ENCODE results near the gene BCAS1.

Gene BCAS1

GRCh38 chr20:54078296-54078984 is 8.0 kb upstream of the BCAS1 start:
- no peak overlapping the region for H3K4me3 ChIP-seq (replicated peaks; ENCODE audit: insufficient read depth, low read length)

GRCh38 chr20:54076259-54076658 is 5.9 kb upstream of the BCAS1 start:
- Histone ChIP-seq H3K27me3 (ENCODE audit: insufficient read depth, poor library complexity, severe bottlenecking) (no peaks in the 10 kb centered on the region), H3K27ac (replicated peaks) (no peak overlapping the region), H3K4me3 (replicated peaks; ENCODE audit: insufficient read depth, low read length) (no peak overlapping the region)
- no peak for DNase-seq (ENCODE audit: low read depth in 1 of 2, low spot score in 1 of 2)
- no peak for TF ChIP-seq POLR2AphosphoS5 (IDR thresholded peaks at IDR 0.05; ENCODE audit: low read depth)
- TF ChIP-seq REST (IDR thresholded peaks at IDR 0.05; ENCODE audit: insufficient replicate concordance, low read depth): no peak
- TF ChIP-seq CTCF (IDR thresholded peaks at IDR 0.05; ENCODE audit: insufficient read depth, low read length): no peak
- no peak for TF ChIP-seq GABPA (IDR thresholded peaks at IDR 0.05; ENCODE audit: low read depth)
- no peak for TF ChIP-seq SPI1 (IDR thresholded peaks at IDR 0.05; ENCODE audit: borderline replicate concordance, low read depth)

More at GRCh38 chr20:54078296-54078984, 8.0 kb upstream of the BCAS1 start:
- peak; percentile 73 for TF ChIP-seq GABPA (IDR thresholded peaks at IDR 0.05; ENCODE audit: low read depth)
- TF ChIP-seq REST (IDR thresholded peaks at IDR 0.05; ENCODE audit: insufficient replicate concordance, low read depth): peak; percentile 74
- TF ChIP-seq SPI1 (IDR thresholded peaks at IDR 0.05; ENCODE audit: borderline replicate concordance, low read depth): no peak
- TF ChIP-seq CTCF (IDR thresholded peaks at IDR 0.05; ENCODE audit: insufficient read depth, low read length): no peak
- peak; percentile 37; the same call in 1 of the 2 replicates for TF ChIP-seq POLR2AphosphoS5 (IDR thresholded peaks at IDR 0.05; ENCODE audit: low read depth)
- peak in 1 of 2 experiments; percentile 60 for DNase-seq (ENCODE audit: low read depth in 1 of 2, low spot score in 1 of 2)
- Histone ChIP-seq H3K27ac (replicated peaks) (no peak overlapping the region), H3K27me3 (ENCODE audit: insufficient read depth, poor library complexity, severe bottlenecking) (no peaks in the 10 kb centered on the region)

- no peak overlapping the region for H3K4me3 ChIP-seq (replicated peaks; ENCODE audit: insufficient read depth, low read length)
- TF ChIP-seq SPI1 (IDR thresholded peaks at IDR 0.05; ENCODE audit: borderline replicate concordance, low read depth) (no peak), GABPA (IDR thresholded peaks at IDR 0.05; ENCODE audit: low read depth) (no peak), REST (IDR thresholded peaks at IDR 0.05; ENCODE audit: insufficient replicate concordance, low read depth) (no peak), CTCF (IDR thresholded peaks at IDR 0.05; ENCODE audit: insufficient read depth, low read length) (no peak), POLR2AphosphoS5 (IDR thresholded peaks at IDR 0.05; ENCODE audit: low read depth) (no peak)
- DNase-seq (ENCODE audit: low read depth in 1 of 2, low spot score in 1 of 2): no peak
- no peak overlapping the region for H3K27ac ChIP-seq (replicated peaks)
- H3K27me3 ChIP-seq (ENCODE audit: insufficient read depth, poor library complexity, severe bottlenecking): no peaks in the 10 kb centered on the region
These were observed 4.9 kb upstream of the BCAS1 start for GRCh38 chr20:54075322-54075721.
